Right lobe of liver (tissue), 4 donors: ENCODE measurements around the gene KDM8.

ENCODE experiments used
- CTCF ChIP-seq, 4 donors: fragments of 200-600 bp in 3 of 4; fragments of 450-650 bp in 1 of 4; IDR thresholded peaks; one replicate each; pipeline versions ENCODE4 v1.5.1 to v1.8.0; 2016 to 2022; ENCODE audit warnings: antibody characterized with exemption in 4 of 4, mild to moderate bottlenecking in 2 of 4
- POLR2A ChIP-seq: fragments of 450-650 bp; IDR thresholded peaks from one replicate; pipeline ENCODE4 v1.6.1; 2017; ENCODE audit warnings: antibody characterized with exemption, mild to moderate bottlenecking
- donor health status: DM: no; HTN: no; CAD: no.
- donor health status: DM: no; HTN: no; CAD: no.
- donor health status: DM: no; HTN: yes; CAD: no.

- TF ChIP-seq CTCF (IDR thresholded peaks at IDR 0.05) (no peak), POLR2A (no peak)
These were observed 3.6 kb upstream of the KDM8 start for GRCh38 chr16:27199736-27200135.
